NCI-H1105 treated with DMSO at 0.1 percent for 48 hours (cell line): Measurements from ENCODE around the gene RASL11B.

Source experiments
- DNase-seq: peaks from one replicate; lab custom pipeline; 2025; lab: John Stamatoyannopoulos, UW

RASL11B gene

DNA sequence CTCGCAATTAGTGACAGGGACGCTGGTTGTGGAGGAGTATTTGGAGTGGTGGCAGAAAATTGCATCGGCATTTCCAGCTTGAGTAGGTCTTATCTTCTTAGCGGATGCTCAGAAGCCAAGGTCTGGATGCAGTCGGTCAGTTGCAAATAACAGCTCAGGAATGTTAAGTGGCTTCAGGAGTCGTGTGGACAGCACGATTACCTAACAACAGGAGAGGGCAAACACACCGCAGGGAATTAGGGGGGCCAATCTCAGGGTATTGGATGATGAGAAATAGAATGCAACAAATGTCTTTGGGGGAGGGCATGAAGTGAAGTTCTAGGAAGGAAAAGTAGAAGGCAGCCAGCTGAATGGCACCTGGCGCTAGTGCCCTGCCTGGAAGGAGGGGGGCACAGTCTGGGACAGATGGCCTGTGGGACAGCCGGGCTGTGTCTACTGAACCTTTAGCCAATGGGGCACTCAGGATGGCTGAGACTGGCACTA, 11.8 kb downstream of the RASL11B start:
- no peak for DNase-seq

DNA sequence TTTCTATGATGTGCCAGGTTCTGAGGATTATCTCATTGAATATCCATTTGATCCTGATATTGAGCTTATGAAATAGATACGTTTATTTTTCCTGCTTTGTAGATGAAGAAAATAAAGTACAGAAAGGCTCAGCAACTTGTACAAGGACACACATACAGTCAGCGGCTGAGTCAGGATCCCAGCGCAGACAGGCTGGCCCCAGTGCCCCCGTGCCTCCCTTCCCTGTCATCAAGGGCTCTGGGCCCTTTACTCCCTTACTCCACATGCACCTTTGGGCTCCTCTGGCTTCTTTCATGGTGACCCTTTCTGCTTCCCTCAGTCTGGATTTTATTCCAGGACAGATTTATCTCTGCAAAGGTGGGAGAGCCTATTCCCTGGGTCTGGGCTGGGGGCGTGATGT, 12.8 kb downstream of the RASL11B start:
- no peak for DNase-seq

DNA sequence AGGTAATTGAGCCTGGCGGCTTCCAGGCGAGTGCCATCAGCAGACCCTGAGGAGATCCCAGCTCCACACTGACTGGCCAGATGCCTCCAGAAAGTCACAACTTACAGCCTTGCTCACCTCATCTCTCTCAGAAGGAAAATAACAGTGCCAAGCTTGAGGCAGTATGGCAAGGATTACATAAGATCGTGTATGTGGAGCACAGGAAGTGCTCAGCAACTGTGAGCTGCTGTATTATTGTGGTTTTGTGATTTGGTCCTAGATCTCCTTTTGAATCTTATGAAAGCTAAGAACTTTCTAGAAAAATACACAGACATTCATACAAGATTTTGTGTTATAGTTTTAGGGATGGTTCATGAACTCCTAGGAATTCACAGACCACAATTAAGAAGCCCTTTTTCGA, 14.0 kb downstream of the RASL11B start:
- no peak for DNase-seq

DNA sequence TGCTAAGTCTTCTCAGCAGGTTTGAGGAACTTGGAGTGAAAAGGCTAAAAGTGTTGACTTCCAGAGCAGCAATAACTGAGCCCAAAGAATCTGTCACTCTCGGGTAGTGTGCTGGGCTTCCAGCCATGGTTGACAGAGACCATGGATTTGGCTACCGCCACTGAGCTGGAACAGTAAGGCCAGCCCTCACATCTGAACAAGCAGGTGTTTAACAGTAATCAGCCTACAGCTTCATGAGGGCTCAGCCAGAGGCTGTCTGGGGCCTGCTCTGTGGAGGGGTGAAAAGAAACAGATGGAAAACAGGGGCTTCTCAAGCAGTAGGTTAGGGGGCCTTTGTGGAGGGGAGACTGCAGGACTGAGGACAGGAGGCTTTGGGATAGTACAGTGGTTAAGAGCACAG, 14.9 kb downstream of the RASL11B start:
- no peak for DNase-seq

DNA sequence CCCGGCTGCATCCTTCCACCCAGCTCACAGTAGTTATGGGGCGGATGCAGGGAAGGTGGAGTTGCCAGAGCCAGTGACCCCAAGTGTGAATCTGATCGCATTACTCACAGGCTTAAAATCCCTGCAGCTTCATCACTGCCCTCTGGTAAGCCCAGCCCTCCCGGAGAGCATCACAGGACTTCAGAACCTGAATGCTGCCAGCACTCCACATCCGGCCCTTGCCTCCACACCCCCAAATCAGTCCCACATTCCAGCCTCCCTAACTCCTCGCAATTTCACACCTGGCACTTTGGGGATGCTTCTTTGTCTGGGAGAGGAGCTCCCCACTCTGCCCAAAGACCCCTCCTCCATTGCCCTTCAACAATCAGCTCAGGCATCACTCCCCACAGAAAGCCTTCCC, 15.6 kb downstream of the RASL11B start:
- no peak for DNase-seq

DNA sequence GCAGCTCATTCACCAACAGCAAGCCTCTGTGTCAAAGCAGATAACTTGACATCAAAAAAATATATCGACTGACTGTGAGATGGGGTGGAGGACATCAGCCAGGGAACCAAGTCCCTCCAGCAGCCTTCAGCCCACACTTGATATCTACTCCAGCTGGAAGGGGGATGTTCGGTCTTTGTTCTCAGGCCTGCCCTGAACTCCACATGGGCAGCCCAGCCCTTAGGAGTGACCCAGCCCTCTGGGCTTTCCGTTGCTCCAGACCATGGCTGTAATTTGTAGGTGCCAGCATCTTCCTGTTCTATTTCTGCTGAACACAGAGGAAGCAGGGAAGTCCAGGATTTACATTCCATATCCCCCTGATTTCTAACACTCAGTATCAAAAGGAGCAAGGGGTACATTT, 17.4 kb downstream of the RASL11B start:
- no peak for DNase-seq

DNA sequence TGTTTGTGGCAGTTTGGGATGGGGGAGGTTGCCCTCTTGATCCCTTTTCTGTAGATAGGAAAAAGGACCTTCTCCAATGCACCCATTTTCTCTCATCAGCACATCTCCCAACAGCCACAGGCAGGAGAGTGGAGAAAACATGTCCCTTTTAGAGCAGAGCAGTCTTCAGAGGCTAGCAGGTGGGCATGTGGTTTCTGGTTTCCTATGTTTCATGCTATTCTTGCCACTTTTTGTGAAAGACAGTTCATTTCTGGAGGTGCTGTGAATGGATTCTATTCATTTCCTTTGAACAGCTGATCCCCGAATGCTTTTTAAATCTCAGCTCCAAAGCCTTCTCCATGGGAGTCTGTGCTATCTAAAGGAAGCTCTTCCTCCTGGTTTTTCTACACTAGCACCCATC, 18.9 kb downstream of the RASL11B start:
- no peak for DNase-seq

DNA sequence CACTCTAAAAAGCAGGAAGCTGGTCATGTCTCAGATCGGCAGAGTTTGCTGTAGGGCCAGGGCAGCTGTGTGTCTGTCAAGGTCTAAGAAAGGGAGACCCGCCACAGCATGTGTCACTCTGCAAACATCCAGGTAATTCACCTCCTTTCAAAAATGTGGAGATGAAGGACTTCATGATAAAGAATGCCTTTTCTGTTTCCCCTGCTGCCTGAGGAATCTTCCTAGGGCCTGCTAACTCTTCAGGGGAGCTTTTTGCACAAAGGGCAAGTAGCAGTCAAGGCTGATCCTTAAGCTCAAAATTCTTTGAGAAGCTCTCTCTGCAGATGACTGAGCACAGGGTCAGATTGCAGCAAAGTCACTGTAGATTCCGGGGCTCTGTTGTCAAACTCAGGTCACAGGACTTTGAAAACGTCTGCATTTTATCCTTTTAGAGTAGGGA, 21.1 kb downstream of the RASL11B start:
- DNase-seq = no peak

DNA sequence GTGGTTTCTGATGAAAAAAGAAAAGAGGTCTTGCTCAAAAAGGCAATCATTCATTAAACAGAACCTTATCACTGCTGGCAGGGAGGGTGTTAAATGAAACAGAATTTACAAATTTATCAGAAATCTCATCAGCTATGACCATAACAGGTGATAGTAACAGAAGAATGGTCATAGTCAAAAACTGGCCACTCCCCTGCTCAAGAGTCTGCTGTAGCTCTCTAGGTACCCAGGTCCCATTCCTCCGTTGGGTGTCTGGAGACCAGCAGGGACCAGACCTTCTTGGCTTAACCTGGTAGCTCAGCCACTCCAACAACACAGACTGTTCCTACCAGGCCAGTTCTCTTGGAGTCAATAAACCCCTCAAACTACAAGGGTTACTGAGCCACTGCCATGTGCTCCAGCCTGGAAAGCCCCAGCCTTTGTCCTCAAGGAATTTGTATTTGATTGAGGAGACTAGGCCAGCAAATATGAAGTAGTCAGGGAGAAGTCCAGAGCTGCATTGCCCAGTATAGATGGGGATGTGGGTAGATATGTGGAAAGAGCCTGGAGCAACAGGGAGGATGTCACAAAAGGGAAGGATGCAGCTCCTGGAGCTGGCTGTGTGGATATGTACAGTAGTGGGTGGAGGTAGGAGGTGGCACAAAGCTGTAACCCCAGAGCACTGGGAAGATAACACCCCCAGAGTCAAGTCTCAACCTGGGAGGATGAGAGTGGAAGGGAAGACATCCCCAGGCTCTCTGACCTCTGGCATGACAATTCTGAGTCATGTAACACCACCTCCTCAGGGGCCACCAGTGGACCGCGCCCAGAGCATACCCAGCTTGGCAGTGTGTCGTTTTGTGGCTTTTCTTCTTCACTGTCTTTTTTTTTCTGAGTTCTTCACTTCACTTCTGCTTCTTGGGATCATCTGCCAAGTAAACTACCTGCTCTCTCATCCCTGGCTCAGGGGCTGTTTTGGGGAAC, 21.9 kb downstream of the RASL11B start:
- no peak for DNase-seq

DNA sequence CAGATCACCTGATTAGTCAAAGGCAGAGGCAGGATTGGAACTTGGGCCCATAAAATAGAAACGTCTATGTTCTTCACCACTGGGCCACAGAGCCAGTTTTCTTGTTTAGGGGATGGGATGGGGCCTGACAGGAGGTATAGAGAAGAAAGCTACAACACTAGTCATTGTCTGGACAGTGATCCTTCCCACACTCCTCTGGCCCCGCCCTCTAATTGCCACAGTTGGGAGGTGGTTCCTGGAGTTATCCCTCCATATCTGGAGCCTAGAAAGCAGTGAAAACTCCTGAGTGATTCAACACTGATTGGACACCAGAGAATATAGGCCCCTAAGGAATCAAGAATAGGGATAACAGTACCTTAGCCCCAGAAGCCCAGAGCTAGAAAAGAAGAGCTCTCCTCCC, 22.9 kb downstream of the RASL11B start:
- no peak for DNase-seq

DNA sequence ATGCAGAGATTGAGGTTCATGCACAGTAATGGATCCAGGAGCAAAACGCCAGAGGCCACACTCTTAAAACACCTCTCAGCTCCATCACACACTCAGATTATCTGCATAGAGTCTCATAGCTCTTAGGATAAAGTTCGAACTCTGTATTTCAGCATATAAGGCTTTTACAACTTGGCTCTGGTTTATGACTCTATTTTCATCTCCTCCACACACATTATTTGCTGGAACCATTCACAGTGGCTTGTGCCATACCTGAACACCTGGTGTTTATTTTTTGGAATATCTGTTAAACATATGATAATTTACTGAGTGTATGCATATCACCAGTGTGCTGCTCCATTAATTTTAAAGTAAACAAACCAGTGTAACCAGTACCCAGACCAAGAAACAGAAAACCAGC, 27.2 kb downstream of the RASL11B start:
- DNase-seq = no peak

DNA sequence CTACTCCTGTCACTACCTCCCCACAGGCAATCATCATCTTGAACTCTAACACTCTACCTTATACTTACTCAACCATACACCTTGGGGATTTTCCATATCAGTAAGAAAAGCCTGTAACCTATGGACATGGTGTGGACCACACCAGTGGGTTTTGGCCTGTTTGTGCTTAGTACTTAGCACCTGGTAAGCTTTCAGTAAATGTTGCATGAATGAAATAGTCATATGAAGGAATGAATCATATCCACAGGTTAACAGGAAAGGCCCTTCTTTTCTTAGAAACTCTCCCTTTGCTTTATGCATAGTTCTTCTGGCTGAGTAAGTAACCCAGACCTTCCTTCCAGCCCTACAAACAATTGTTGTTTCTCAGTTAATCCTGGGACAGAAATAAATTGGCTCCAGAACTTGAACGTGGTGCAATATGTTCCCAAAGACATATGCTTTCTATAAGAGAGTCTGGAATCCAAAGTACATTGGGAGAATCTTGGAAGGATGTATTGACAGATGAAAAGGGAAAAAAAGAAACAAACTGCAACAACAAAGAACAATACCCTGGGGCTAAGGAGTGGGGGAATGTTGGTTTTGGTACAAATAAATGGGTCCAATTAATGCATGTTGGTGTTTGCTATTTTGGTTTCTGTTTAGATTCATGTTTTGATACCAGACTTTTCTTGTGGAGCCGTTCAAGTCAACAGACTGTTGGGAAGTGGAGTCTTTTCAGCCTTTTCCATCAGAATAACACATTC, 27.8 kb downstream of the RASL11B start:
- DNase-seq = no peak

DNA sequence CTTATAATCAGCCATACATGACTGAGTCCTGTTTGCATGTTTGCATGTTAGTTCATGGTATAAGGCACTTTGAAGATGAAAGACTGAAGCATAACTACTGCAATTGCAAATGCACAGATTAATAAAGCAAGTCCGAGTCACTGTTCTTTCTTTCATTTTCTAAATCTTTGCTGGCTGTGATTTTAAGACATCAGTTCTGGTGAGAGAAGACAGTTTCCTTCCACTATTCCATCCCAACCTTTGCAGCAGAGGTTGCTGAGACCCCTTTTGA, 28.3 kb downstream of the RASL11B start:
- no peak for DNase-seq

DNA sequence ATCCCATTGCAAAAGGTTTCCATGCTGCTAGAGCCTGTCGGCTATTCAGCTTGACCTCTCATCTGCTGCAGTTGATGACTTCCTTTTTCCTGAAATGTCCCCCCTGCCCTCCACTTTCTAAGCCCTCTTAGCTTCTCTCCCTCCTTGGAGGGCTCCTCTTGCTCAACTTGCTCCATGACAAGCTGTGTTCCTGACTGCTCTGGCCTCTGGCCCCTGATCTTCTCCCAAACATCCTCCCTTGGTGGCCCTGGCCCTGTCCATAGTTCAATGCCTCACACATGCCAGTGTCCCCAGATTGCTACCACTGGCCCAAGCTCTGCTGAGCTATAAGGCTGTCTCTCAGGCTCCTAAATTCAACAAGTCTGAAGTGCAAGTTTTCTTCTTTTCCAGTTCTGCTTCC, 29.6 kb downstream of the RASL11B start:
- DNase-seq = no peak

DNA sequence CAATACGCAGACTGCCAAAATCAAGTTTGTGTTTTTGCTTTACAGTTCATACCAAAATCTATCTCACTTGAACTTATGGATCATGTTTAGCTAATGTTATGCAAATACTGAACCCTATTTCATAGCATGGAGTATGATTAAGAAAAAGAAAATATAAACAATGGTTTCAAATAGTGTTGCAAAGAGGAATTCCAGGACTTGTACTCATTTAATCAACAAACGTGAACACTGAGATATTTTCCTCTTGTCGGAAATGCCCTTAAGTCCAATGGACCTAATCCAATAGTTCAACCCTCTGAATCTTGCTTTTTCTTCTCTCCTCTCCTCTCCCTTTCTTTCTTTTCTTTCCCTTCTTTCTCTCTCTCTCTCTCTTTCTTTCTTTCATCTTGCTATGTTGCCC, 30.8 kb downstream of the RASL11B start:
- no peak for DNase-seq

DNA sequence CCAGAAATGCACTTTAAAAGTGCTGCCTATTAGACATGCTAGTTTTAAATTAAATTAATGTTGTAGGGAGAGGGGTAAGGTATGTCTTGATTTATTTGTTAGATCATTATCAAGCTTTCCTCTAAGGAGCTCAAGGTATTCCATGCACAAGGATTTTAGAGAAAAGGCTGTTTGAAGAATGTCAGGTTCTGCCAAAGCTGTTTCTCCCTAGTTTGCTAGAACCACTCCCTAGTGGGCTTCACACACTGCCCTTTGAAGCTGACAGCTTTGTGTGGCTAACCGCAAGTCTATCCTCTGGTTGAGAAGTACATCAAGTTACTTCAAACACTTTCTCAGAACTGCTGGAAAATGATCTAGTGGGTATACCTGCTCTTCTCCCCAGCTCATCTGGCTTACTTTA, 32.3 kb downstream of the RASL11B start:
- no peak for DNase-seq

DNA sequence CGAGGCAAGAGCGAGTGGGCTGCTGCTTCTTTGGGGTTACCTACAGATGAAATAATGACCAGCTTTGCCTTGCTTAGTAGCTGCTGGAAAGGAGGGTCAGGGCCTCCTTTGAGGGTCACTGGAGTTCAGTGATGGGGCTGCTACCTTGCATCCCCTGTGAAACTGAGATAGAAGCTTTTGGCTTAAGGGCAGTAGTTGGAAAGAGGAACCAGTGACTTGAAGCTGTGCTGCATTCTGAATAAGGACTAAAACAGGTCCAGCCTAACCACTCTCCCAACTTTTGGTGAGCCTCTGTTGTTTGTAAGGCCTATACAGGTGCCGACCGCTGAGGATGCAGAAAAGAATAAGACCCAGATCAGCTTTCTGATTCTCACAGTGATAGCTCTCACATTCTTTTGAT, 41.2 kb downstream of the RASL11B start:
- no peak for DNase-seq

DNA sequence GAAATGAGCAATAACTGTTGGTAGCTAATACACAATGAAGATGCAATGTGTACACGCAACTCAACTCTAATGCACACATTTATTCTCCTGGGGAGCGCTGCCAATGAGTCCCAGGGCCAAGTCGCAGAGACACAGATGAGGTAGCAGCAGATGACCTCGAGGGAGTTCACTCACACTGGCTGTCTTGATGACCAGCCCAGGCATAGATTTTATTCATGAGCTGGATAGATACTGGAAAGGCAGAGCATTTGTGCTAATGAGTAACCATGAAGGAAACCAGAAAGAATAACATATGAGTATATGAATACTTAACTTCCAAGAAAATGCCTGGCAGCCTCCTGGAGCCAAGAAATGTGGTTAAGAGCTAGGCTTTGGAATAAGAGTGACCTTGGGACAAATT, 42.3 kb downstream of the RASL11B start:
- DNase-seq = no peak

DNA sequence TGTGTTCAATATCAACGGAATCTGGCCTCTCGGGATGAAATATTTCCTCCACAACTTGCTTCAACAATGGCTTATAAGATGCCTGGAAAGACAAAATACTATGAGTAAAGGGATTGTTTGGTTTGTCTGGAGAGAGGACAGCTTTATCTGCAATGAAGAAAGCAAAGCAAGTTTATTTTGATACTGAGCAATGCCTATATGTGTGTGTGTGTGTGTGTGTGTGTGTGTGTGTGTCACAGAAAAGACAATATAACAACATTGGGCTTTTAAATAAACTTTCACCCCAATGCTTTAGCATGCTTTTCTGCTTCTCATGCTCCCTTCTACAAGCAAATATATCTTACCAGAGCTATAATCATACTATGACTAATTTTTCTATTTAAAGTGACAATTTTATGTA, 45.4 kb downstream of the RASL11B start:
- no peak for DNase-seq

DNA sequence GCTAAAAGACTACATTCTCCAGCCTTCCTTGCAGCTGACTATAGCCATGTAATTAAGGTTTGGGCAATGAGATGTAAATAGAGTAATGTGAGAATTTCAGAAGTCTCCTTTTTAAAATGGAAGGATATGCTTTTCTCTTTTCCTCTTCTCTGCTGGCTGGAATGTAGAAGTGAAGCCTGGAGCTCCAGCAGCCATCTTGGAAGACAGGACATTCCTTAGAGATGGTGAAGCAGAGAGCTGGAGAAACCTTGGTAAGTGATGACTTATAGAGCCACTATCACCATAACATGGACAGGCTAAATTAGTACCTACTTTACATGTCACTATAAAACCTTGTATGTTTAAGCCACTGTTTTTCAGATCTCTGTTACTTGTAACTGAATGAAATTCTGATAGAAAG, 48.0 kb downstream of the RASL11B start:
- DNase-seq = no peak

DNA sequence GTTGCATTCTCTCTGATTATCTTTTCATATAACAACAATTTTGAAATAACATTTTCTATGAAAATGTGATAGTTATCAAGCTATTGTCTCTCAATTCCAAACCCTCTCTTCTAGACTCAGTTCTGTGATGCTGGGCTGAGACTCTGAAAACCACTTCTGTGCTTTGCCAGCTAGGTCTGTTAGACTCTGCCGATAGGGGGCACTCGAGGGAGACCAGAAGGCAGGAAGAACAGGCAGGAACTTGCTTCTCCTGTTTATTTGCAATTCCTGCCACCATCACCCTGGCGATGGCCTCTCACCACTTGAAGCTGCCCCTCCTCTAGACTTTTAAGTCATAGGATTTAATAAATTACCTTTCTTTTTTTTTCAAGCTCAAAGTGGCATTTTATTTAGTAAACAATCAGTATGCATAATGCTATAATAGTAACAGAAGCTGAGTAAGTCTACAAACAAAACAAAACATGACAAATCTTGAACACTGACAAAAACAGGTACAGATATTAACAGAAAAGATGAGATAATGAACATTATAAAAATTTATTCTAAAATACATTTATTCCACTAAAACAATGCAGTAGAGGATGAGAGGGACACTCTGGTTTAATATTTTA, 49.7 kb downstream of the RASL11B start:
- peak; percentile 51 for DNase-seq

DNA sequence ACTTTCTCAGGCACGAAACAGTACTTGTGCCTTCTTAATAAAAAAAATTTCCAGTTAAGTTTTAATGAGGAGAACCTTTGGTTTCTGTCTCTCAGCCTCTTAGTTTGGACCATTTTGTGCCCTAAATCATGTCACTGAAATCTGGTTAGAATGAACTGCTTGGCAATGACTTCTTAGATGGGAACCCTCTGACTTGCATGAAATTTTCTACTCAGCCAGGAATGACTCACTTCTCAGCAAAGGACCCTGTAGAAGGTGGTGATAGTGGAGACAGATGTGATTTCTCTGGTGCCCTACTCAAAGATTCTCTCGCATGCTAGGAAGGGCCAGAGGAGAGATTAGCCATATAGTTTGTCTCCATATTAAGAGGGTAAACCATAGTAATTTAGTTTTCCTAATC, 50.5 kb downstream of the RASL11B start:
- DNase-seq = no peak

DNA sequence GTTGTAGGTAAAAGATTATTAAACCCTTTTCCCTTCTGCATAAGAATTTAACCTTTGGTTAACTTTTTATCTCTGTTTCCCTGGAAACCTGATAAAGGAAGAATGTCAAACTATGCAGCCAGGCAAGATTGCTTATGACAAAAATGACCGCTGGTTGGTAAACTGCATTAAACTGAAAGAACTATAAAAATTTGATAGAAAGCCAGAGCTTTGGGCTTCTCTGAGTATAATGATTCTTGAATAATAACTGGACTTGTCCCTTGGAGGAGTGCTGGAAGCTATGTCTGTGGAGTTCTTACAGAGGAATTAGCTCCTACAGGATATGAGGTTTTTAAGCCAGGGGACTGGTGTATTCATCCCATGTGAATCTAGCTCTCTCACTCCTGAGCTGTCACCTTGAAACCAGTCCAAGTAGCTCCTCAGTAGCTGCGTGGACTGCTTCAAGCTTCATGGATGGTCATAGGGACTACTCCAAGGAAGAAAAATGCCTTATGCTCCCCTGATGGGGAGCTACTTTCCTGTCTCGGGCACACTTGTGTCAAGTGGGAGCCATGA, 52.0 kb downstream of the RASL11B start:
- DNase-seq = no peak
